IMR-90 (cell line): ENCODE data around the gene ADAMTS13. TPM values are rescaled to one million over a fixed set of nuclear protein-coding genes. Genes with fewer than 3 reads are reported as not detected.
A peak's percentile ranks its signal among the peaks of the same experiment; 100 is the strongest.

Experiments used
- ATAC-seq: fragments of 200-7000 bp; cut with Tn5 transposase; 2 replicates; pipeline ENCODE4 v1.9.1; 2020; ENCODE audit warnings: low read depth, mild to moderate bottlenecking, moderate library complexity
- BruUV-seq: library from RNA; stranded (reverse); fragments of 400-500 nt; replicated peaks from 2 replicates; lab custom pipeline; 2021; lab: Mats Ljungman, UMichigan
- CTCF ChIA-PET: fragments of 300-600 bp; formaldehyde crosslinking; extraction: SDS; loops from one replicate; lab custom pipeline; 2021; ENCODE audit warnings: antibody characterized with exemption; lab: Yijun Ruan, JAX
- POLR2A ChIA-PET: fragments of 300-600 bp; sonication (Branson Sonifier 250); formaldehyde crosslinking; loops from one replicate; lab custom pipeline; 2022; ENCODE audit warnings: antibody characterized with exemption; ENCODE audit not compliant: unreplicated experiment; lab: Charles Lee
- DNase-seq: peaks from one replicate; pipeline ENCODE4 v3.0.0; 2013
- H2AFZ ChIP-seq: replicated peaks from 2 replicates; pipeline ENCODE3; 2013; ENCODE audit warnings: low read length, mild to moderate bottlenecking; ENCODE audit not compliant: poor library complexity
- H2AK5ac ChIP-seq: 2 replicates; pipeline ENCODE4 v1.6.1; 2013; ENCODE audit warnings: low read depth, low read length, inconsistent platforms
- H2AK9ac ChIP-seq: replicated peaks from 2 replicates; pipeline ENCODE3; 2013; ENCODE audit warnings: mild to moderate bottlenecking, low read depth, low read length, moderate library complexity; ENCODE audit not compliant: poor library complexity
- H2BK120ac ChIP-seq: 2 replicates; pipeline ENCODE4 v1.6.1; 2013; ENCODE audit warnings: low read depth, low read length, inconsistent platforms
- H2BK15ac ChIP-seq: 3 replicates; pipeline ENCODE4 v1.6.1; 2013; ENCODE audit warnings: low read depth, low read length, inconsistent platforms
- H2BK20ac ChIP-seq: 2 replicates; pipeline ENCODE4 v1.6.1; 2013; ENCODE audit warnings: low read depth, mild to moderate bottlenecking, inconsistent platforms, low read length, moderate library complexity
- H2BK5ac ChIP-seq: 2 replicates; pipeline ENCODE4 v1.6.1; 2013; ENCODE audit warnings: mild to moderate bottlenecking, low read depth, low read length, inconsistent platforms; ENCODE audit not compliant: poor library complexity, severe bottlenecking
- H3K14ac ChIP-seq: replicated peaks from 2 replicates; pipeline ENCODE4 v1.6.1; 2013; ENCODE audit warnings: low read depth, low read length, inconsistent platforms
- H3K18ac ChIP-seq: 2 replicates; pipeline ENCODE4 v1.6.1; 2013; ENCODE audit warnings: low read depth, low read length, control low read depth
- H3K23ac ChIP-seq: 2 replicates; pipeline ENCODE4 v1.6.1; 2013; ENCODE audit warnings: low read depth, low read length, inconsistent platforms
- H3K27ac ChIP-seq: 2 replicates; pipeline ENCODE4 v1.5.1; 2013; ENCODE audit warnings: mild to moderate bottlenecking, control low read depth, low read length; ENCODE audit not compliant: insufficient read depth
- H3K27me3 ChIP-seq: 2 replicates; pipeline ENCODE4 v1.6.1; 2013; ENCODE audit warnings: low read length; ENCODE audit not compliant: control insufficient read depth, insufficient read depth
- H3K36me3 ChIP-seq: 2 replicates; pipeline ENCODE4 v1.6.1; 2013; ENCODE audit warnings: low read length, mixed read lengths; ENCODE audit not compliant: control insufficient read depth, insufficient read depth
- H3K4ac ChIP-seq: 2 replicates; pipeline ENCODE4 v1.6.1; 2013; ENCODE audit warnings: low read depth, low read length, inconsistent platforms
- H3K4me1 ChIP-seq: 2 replicates; pipeline ENCODE4 v1.6.1; 2013; ENCODE audit warnings: low read length, mixed read lengths; ENCODE audit not compliant: control insufficient read depth, insufficient read depth
- H3K4me2 ChIP-seq: 2 replicates; pipeline ENCODE4 v1.6.1; 2013; ENCODE audit warnings: low read depth, mild to moderate bottlenecking, control low read depth, low read length, moderate library complexity
- H3K4me3 ChIP-seq: 2 replicates; pipeline ENCODE4 v1.5.1; 2013; ENCODE audit warnings: low read depth, mild to moderate bottlenecking, control low read depth, low read length, moderate library complexity; ENCODE audit not compliant: insufficient read depth
- H3K56ac ChIP-seq: 2 replicates; pipeline ENCODE4 v1.6.1; 2013; ENCODE audit warnings: low read length, inconsistent platforms; ENCODE audit not compliant: insufficient read depth; ENCODE audit errors: extremely low read depth
- H3K79me1 ChIP-seq, 2 experiments: 2 replicates each; pipeline ENCODE4 v1.6.1; 2013; ENCODE audit warnings: low read length in 2 of 2, inconsistent platforms in 1 of 2, low read depth in 1 of 2
- H3K9ac ChIP-seq: 2 replicates; pipeline ENCODE4 v1.6.1; 2013; ENCODE audit warnings: low read depth, low read length, control low read depth
- H3K9me1 ChIP-seq: 2 replicates; pipeline ENCODE4 v1.6.1; 2013; ENCODE audit warnings: low read length, inconsistent platforms; ENCODE audit not compliant: insufficient read depth
- H3K9me3 ChIP-seq: 2 replicates; pipeline ENCODE4 v1.6.1; 2013; ENCODE audit warnings: low read length; ENCODE audit not compliant: control insufficient read depth, insufficient read depth
- H4K20me1 ChIP-seq: 2 replicates; pipeline ENCODE4 v1.6.1; 2013; ENCODE audit warnings: low read length, inconsistent platforms; ENCODE audit not compliant: insufficient read depth
- H4K5ac ChIP-seq: 2 replicates; pipeline ENCODE4 v1.6.1; 2013; ENCODE audit warnings: mild to moderate bottlenecking, low read depth, low read length, control low read depth
- H4K8ac ChIP-seq, 2 experiments: 2 replicates each; pipeline ENCODE4 v1.6.1; 2013; ENCODE audit warnings: low read depth in 2 of 2, low read length in 2 of 2, control low read depth in 1 of 2, inconsistent platforms in 1 of 2
- H4K91ac ChIP-seq: 2 replicates; pipeline ENCODE4 v1.6.1; 2013; ENCODE audit warnings: low read depth, low read length, inconsistent platforms; ENCODE audit not compliant: insufficient read depth
- BHLHE40 ChIP-seq: fragments of 150-350 bp; IDR thresholded peaks from 2 replicates; pipeline ENCODE4 v1.6.1; 2016; ENCODE audit warnings: mild to moderate bottlenecking, low read depth, low read length
- CEBPB ChIP-seq: IDR thresholded peaks from 2 replicates; pipeline ENCODE4 v1.6.1; 2012; ENCODE audit warnings: low read depth, low read length, improper control_type of control experiment
- CHD1 ChIP-seq: IDR thresholded peaks from 2 replicates; pipeline ENCODE4 v1.6.1; 2012; ENCODE audit warnings: low read depth, low read length, improper control_type of control experiment
- CTCF ChIP-seq: conservative IDR thresholded peaks from 2 replicates; pipeline ENCODE4 v1.5.1; 2012; ENCODE audit warnings: mild to moderate bottlenecking, low read depth, low read length, improper control_type of control experiment
- ELK1 ChIP-seq: fragments of 150-350 bp; IDR thresholded peaks from 2 replicates; pipeline ENCODE4 v1.6.1; 2016; ENCODE audit warnings: low read depth, mild to moderate bottlenecking, low read length, moderate library complexity, borderline replicate concordance
- FOS ChIP-seq: fragments of 150-350 bp; IDR thresholded peaks from 2 replicates; pipeline ENCODE4 v1.6.1; 2016; ENCODE audit warnings: low read depth, low read length
- MAFK ChIP-seq: IDR thresholded peaks from 2 replicates; pipeline ENCODE4 v1.6.1; 2012; ENCODE audit warnings: low read depth, low read length, improper control_type of control experiment
- MAZ ChIP-seq: IDR thresholded peaks from 2 replicates; pipeline ENCODE4 v1.6.1; 2012; ENCODE audit warnings: low read depth, mild to moderate bottlenecking, low read length, improper control_type of control experiment, moderate library complexity, borderline replicate concordance
- MXI1 ChIP-seq: IDR thresholded peaks from 2 replicates; pipeline ENCODE4 v1.6.1; 2012; ENCODE audit warnings: low read depth, mild to moderate bottlenecking, low read length, moderate library complexity, borderline replicate concordance
- NFE2L2 ChIP-seq: fragments of 150-350 bp; IDR thresholded peaks from 2 replicates; pipeline ENCODE4 v1.6.1; 2016; ENCODE audit warnings: low read depth, mild to moderate bottlenecking, low read length
- POLR2A ChIP-seq: IDR thresholded peaks from 2 replicates; pipeline ENCODE4 v1.6.1; 2012; ENCODE audit warnings: mild to moderate bottlenecking, low read depth, low read length
- RAD21 ChIP-seq: IDR thresholded peaks from 2 replicates; pipeline ENCODE4 v1.6.1; 2012; ENCODE audit warnings: low read length, improper control_type of control experiment
- SMC3 ChIP-seq: fragments of 150-350 bp; IDR thresholded peaks from 2 replicates; pipeline ENCODE4 v1.6.1; 2016; ENCODE audit warnings: low read depth, mild to moderate bottlenecking, antibody characterized with exemption, low read length, moderate library complexity
- USF2 ChIP-seq: fragments of 150-350 bp; IDR thresholded peaks from 2 replicates; pipeline ENCODE4 v1.6.1; 2017; ENCODE audit warnings: mild to moderate bottlenecking, antibody characterized with exemption, low read length, low read depth
- WGBS, 2 experiments: methylation state at CpG; one replicate each; pipeline versions ENCODE4 v1.1.5 to v1.1.7; 2013; ENCODE audit warnings: missing lambda C conversion rate in 2 of 2; ENCODE audit not compliant: insufficient read length in 1 of 2; ENCODE audit errors: extremely low coverage in 2 of 2; 5-methylcytosine and 5-hydroxymethylcytosine counted together
- dilution Hi-C: fragments of 300-500 bp; cut with HindIII; formaldehyde crosslinking; loops from one replicate; pipeline ENCODE4 v1.14.3; 2018; ENCODE audit warnings: low sequenced_read_pairs; ENCODE audit not compliant: unreplicated experiment
- in situ Hi-C: fragments of 300-500 bp; cut with MboI; formaldehyde crosslinking; loops from 3 replicates; pipeline ENCODE4 v1.14.3; 2019; ENCODE audit warnings: low sequenced_read_pairs, inconsistent platforms, mixed read lengths
- intact Hi-C: fragments of 100-400 bp; cut with micrococcal nuclease; formaldehyde crosslinking; loops from 2 replicates; pipeline ENCODE4 v1.10.0; 2022
- polyA plus RNA-seq, 3 experiments: library from polyadenylated mRNA; depleted of rRNA; stranded (reverse); fragments of >200 nt; gene quantifications; 2 replicates each; pipeline ENCODE4 v1.2.3, GENCODE V29; 2012; ENCODE audit warnings: low replicate concordance in 1 of 3
- total RNA-seq: library from RNA; depleted of rRNA; stranded (reverse); fragments of >200 nt; gene quantifications from 2 replicates; pipeline ENCODE4 v1.2.3, GENCODE V29; 2012

Gene ADAMTS13
- total and polyA plus RNA-seq, 2 of the 4 experiments (the other 2 are of a cell fraction), result 0.18 to 2.8 TPM

- Histone ChIP-seq H3K27me3 (no peaks in the 10 kb centered on the region), H3K9me1 (peaks cover 20% of the 10 kb centered on the region), H3K27ac (peak overlapping the region; percentile 89), H2BK120ac (peak overlapping the region; percentile 58; the same call in 1 of the 2 replicates), H3K9me3 (no peaks in the 10 kb centered on the region), H2AK9ac (peak overlapping the region; percentile 94), H3K4me2 (peak overlapping the region; percentile 97), H3K36me3 (peaks cover 24% of the 10 kb centered on the region), H3K14ac (peak overlapping the region; percentile 89), H4K91ac (peak overlapping the region; percentile 65), H3K4me3 (peak overlapping the region; percentile 69), H3K23ac (peak overlapping the region; percentile 87), H3K4me1 (peaks cover 11% of the 10 kb centered on the region), H3K79me1 (peaks cover 7 to 33% of the 10 kb centered on the region in 2 experiments; a peak in 3 of 4 replicates), H2BK15ac (0 out of 3 replicates have a peak overlapping the region, but pooled peaks have one; percentile 3), H3K9ac (peak overlapping the region; percentile 97), H3K18ac (peak overlapping the region; percentile 12; the same call in 1 of the 2 replicates), H4K8ac (peak overlapping the region; percentile 11 to 82; a peak in 2 of 4 replicates), H2BK5ac (peak overlapping the region; percentile 86), H2AFZ (peak overlapping the region; percentile 94), H4K20me1 (peaks cover 50% of the 10 kb centered on the region), H3K56ac (peak overlapping the region; percentile 91), H2AK5ac (peak overlapping the region; percentile 76), H4K5ac (peak overlapping the region; percentile 4), H2BK20ac (no peak overlapping the region), H3K4ac (peak overlapping the region; percentile 85)
- ChIA-PET CTCF (no interaction called here), POLR2A (no interaction called here)
- peak; percentile 46 for DNase-seq
- dilution Hi-C loops, result no loop called here
- intact Hi-C loops, result no loop called here
- TF ChIP-seq MAFK, result no peak
- TF ChIP-seq USF2, result no peak
- no peak for TF ChIP-seq NFE2L2
- TF ChIP-seq SMC3, result no peak
- TF ChIP-seq MAZ, result 0 out of 2 replicates have a peak, but pooled peaks have one; percentile 6
- TF ChIP-seq FOS, result no peak
- TF ChIP-seq CHD1, result peak; percentile 86; the same call in 1 of the 2 replicates
- 0 out of 2 replicates have a peak, but pooled peaks have one; percentile 6 for TF ChIP-seq MXI1
- TF ChIP-seq ELK1, result no peak
- no peak for TF ChIP-seq RAD21
- no peak for TF ChIP-seq BHLHE40
- no peak; the same call in 1 of the 2 replicates for TF ChIP-seq POLR2A
- no peak; the same call in 1 of the 2 replicates for TF ChIP-seq CEBPB
- 0 out of 2 replicates have a peak, but pooled peaks have one; percentile 20 for TF ChIP-seq CTCF
- WGBS, 2 experiments, result no CpG with 5 or more reads among the region's 39 CpGs
- no TSS peak for BruUV-seq
- in situ Hi-C loops, result no loop called here
- peak; percentile 13 for ATAC-seq
These were observed 46.9 kb upstream of the ADAMTS13 start for GRCh38 chr9:133375116-133375723.
